Activated naive CD8-positive, alpha-beta T cell treated with anti-CD3 and anti-CD28 coated beads, Interleukin-2, amount 50 U/mL, for 16 hours (primary cell): ENCODE results near the gene NUMB.
"Not testable (repeated sequence)": the region's sequence is repeated elsewhere in the genome, so short reads cannot be mapped to it uniquely, and the experiment has no call there.

ENCODE experiments used
- DNase-seq: peaks from one replicate; pipeline ENCODE4 v3.0.0-alpha.2; 2020; ENCODE audit warnings: low read depth, low spot score

The NUMB gene

GRCh38 chr14:73359445-73359844 lies 98.9 kb downstream of the NUMB start:
- no peak for DNase-seq

- no peak for DNase-seq
Observed at GRCh38 chr14:73358187-73358586, 100.2 kb downstream of the NUMB start.

GRCh38 chr14:73349091-73349490 lies 109.3 kb downstream of the NUMB start:
- not testable (repeated sequence) for DNase-seq

- DNase-seq, result no peak
Observed at GRCh38 chr14:73344319-73344718, 114.0 kb downstream of the NUMB start.

- no peak for DNase-seq
Observed at GRCh38 chr14:73342670-73343069, 115.7 kb downstream of the NUMB start.

GRCh38 chr14:73339846-73340595 lies 118.3 kb downstream of the NUMB start:
- no peak for DNase-seq

GRCh38 chr14:73339206-73339605 lies 119.1 kb downstream of the NUMB start:
- no peak for DNase-seq

- DNase-seq, result no peak
Observed at GRCh38 chr14:73338551-73338950, 119.8 kb downstream of the NUMB start.

GRCh38 chr14:73333031-73333430 lies 125.3 kb downstream of the NUMB start:
- no peak for DNase-seq

GRCh38 chr14:73325630-73326299 lies 132.6 kb downstream of the NUMB start:
- DNase-seq, result no peak

GRCh38 chr14:73325063-73325462 lies 133.3 kb downstream of the NUMB start:
- DNase-seq, result no peak

- no peak for DNase-seq
Observed at GRCh38 chr14:73324533-73324932, 133.8 kb downstream of the NUMB start.

GRCh38 chr14:73323896-73324399 lies 134.4 kb downstream of the NUMB start:
- DNase-seq, result no peak

- DNase-seq, result no peak
Observed at GRCh38 chr14:73313151-73313550, 145.2 kb downstream of the NUMB start.

- DNase-seq, result no peak
Observed at GRCh38 chr14:73312687-73313086, 145.7 kb downstream of the NUMB start.

- no peak for DNase-seq
Observed at GRCh38 chr14:73311708-73312030, 146.7 kb downstream of the NUMB start.

- not testable (repeated sequence) for DNase-seq
Observed at GRCh38 chr14:73309207-73309606, 149.1 kb downstream of the NUMB start.

GRCh38 chr14:73307261-73307660 lies 151.1 kb downstream of the NUMB start:
- DNase-seq, result no peak

- no peak for DNase-seq
Observed at GRCh38 chr14:73305499-73305898, 152.8 kb downstream of the NUMB start.

GRCh38 chr14:73295198-73295796 lies 163.0 kb downstream of the NUMB start:
- no peak for DNase-seq

GRCh38 chr14:73293782-73294781 lies 164.3 kb downstream of the NUMB start:
- DNase-seq, result no peak

- no peak for DNase-seq
Observed at GRCh38 chr14:73290279-73290678, 168.1 kb downstream of the NUMB start.
